22Rv1 (cell line): Measurements from ENCODE around the gene DSCAML1.

Source experiments
- ZFX ChIP-seq: fragments of 450-650 bp; IDR thresholded peaks from 2 replicates; pipeline ENCODE4 v1.6.1; 2017; ENCODE audit warnings: antibody characterized with exemption, borderline replicate concordance
- TF ChIP-seq, protein P1 (sequence below): fragments of 450-650 bp; IDR thresholded peaks from 2 replicates; pipeline ENCODE4 v1.5.1; 2017; ENCODE audit warnings: mild to moderate bottlenecking

DNA sequence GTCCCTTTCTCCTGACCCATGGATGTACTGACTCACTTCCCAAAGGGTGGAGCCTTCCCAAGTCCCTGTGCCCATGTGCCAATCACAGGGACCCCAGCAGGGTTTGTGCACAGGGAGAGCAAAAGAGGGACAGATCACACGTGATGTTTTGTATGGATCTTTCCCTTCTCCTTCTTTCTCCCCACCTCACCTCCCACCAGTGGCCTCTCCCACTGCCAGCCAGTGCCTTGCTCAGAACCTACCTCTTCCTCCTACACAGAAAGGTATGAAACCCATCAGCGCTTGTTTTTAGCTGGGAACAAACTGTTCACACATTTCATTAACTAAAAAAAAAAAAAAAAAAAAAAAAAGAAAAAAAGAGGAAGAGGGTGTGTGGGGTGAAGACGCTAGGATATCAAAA is 112.9 kb downstream of the DSCAML1 start:
- TF ChIP-seq, protein P1, sequence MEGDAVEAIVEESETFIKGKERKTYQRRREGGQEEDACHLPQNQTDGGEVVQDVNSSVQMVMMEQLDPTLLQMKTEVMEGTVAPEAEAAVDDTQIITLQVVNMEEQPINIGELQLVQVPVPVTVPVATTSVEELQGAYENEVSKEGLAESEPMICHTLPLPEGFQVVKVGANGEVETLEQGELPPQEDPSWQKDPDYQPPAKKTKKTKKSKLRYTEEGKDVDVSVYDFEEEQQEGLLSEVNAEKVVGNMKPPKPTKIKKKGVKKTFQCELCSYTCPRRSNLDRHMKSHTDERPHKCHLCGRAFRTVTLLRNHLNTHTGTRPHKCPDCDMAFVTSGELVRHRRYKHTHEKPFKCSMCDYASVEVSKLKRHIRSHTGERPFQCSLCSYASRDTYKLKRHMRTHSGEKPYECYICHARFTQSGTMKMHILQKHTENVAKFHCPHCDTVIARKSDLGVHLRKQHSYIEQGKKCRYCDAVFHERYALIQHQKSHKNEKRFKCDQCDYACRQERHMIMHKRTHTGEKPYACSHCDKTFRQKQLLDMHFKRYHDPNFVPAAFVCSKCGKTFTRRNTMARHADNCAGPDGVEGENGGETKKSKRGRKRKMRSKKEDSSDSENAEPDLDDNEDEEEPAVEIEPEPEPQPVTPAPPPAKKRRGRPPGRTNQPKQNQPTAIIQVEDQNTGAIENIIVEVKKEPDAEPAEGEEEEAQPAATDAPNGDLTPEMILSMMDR = no peak
- no peak for TF ChIP-seq ZFX
